GM06990 (cell line): ENCODE results near the gene AHCY.
"Not testable (repeated sequence)": the region's sequence is repeated elsewhere in the genome, so short reads cannot be mapped to it uniquely, and the experiment has no call there.

ENCODE experiments used
- DNase-seq: peaks from one replicate; pipeline ENCODE4 v3.0.0-alpha.2; 2011; ENCODE audit not compliant: insufficient read length; ENCODE audit errors: extremely low read depth
- H3K27me3 ChIP-seq: replicated peaks from 2 replicates; pipeline ENCODE4 v1.6.0; 2011; ENCODE audit warnings: low read length; ENCODE audit not compliant: control insufficient read depth, insufficient read depth
- H3K36me3 ChIP-seq: 2 replicates; pipeline ENCODE4 v1.5.1; 2011; ENCODE audit warnings: low read length; ENCODE audit not compliant: control insufficient read depth, insufficient read depth
- H3K4me3 ChIP-seq: replicated peaks from 2 replicates; pipeline ENCODE4 v1.5.1; 2011; ENCODE audit warnings: low read depth, mild to moderate bottlenecking, control low read depth, low read length
- CTCF ChIP-seq: IDR thresholded peaks from 2 replicates; pipeline ENCODE4 v1.5.1; 2011; ENCODE audit warnings: low read length, control low read depth, mild to moderate bottlenecking, inconsistent platforms; ENCODE audit not compliant: insufficient read depth, poor library complexity, severe bottlenecking

AHCY gene

GRCh38 chr20:34251619-34252018 lies 51.5 kb downstream of the AHCY start:
- H3K36me3 ChIP-seq, result no peaks in the 10 kb centered on the region
- TF ChIP-seq CTCF, result no peak
- no peak overlapping the region for H3K4me3 ChIP-seq
- DNase-seq, result no peak
- no peaks in the 10 kb centered on the region for H3K27me3 ChIP-seq

DNA sequence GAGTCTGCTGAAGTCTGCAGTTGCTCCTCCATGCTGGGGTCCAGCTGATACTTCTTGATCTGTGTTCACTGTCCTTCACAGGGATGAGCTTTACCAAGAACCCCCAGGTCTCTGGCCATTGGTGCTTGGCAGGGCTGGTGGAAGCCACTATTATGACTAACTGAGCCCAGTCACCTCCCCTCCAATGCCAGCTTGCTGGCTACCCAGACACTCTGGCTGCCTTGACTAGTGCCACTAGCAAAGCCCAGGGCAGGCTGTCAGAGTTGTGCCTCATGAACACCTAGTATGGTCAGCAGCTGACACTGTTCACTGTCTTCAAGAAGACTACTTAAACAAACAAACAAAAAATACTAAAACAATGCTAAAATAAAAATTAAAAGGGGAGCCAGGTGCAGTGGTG lies 53.1 kb downstream of the AHCY start:
- H3K36me3 ChIP-seq, result no peaks in the 10 kb centered on the region
- no peak overlapping the region for H3K4me3 ChIP-seq
- TF ChIP-seq CTCF, result no peak
- DNase-seq, result no peak
- H3K27me3 ChIP-seq, result no peaks in the 10 kb centered on the region

DNA sequence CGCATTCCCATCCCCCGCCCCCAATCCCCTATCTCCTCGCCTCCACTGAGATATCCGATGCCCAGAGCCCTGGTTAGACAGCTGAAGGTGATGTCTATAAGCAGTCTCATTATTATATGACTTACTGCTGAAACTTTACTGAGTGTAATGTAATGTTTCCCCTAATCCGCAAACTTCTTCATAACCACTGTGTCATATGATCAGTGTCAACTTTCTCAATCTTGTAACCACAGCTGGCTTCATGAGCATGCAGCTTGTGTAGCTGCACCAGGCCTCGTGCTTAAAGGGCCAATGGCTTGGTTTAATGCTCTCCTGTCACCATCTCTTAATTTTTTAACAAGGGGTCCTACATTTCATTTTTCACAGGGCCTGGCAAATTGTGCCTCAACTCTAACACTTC lies 53.9 kb downstream of the AHCY start:
- H3K4me3 ChIP-seq, result no peak overlapping the region
- DNase-seq, result peak; percentile 9
- no peaks in the 10 kb centered on the region for H3K36me3 ChIP-seq
- no peaks in the 10 kb centered on the region for H3K27me3 ChIP-seq
- TF ChIP-seq CTCF, result no peak

DNA sequence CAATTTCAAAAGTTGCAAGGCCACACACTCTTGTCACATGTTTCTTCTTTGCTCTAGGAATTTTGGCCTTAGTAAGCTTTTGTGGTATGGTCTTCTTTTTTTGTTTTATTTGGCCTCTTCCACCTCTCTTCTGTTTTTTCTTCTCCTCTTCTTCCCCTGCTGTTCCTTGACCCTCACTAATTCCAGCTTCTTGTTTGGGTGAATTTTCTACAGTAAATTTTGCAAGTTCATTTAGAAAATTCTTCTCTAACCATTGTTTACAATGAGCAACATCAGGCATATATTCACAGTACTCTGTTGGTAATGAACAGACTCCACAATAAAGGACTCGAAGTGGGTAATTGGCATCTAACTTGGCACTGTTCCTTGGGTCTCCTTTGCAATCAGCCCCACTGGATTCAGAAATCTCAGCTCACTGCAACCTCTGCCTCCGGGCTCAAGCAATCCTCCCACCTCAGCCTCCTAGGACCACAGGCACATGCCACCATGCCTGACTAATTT lies 57.0 kb downstream of the AHCY start:
- no peak overlapping the region for H3K4me3 ChIP-seq
- TF ChIP-seq CTCF, result no peak
- DNase-seq, result no peak
- H3K36me3 ChIP-seq, result no peaks in the 10 kb centered on the region
- no peaks in the 10 kb centered on the region for H3K27me3 ChIP-seq

DNA sequence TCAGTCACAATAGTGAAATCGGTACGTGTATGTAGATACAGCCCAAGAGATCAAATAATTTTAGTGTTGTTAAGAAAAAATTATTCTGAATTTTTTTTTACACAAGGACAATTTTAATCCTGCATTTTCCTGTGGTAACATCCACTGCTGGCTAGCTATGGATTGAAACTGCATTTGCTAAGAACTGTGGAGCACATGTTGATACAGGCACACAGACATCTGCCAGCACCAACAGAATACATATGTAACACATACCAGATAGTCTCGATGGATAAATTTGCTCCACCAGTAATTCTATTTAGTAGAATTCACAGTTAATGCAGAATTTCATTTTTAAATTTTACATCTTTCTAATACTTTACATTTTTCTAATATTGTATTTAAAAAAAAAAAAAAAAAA lies 59.8 kb downstream of the AHCY start:
- DNase-seq, result no peak
- no peaks in the 10 kb centered on the region; the same call in 1 of the 2 replicates for H3K27me3 ChIP-seq
- no peaks in the 10 kb centered on the region for H3K36me3 ChIP-seq
- H3K4me3 ChIP-seq, result no peak overlapping the region
- no peak for TF ChIP-seq CTCF

DNA sequence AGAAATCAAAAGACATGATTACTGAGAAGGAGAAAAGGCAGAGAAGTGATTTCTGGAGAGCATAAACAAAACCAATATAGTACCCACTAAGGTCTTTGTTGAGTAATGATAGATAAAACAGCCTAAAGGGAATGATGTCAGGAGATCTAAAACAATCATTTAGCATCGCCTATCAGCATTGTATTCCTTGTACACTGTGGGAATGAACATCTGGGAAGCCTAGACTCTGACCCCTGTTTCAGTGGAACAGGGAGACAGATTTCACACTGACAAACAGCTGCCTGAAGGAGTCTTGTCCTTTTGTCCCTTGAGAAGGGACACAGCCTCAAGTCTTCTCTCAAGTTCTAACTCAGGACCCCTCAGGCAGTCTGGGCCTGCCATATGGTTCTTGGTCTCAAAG lies 60.3 kb downstream of the AHCY start:
- no peaks in the 10 kb centered on the region; the same call in 1 of the 2 replicates for H3K27me3 ChIP-seq
- TF ChIP-seq CTCF, result no peak
- no peak overlapping the region for H3K4me3 ChIP-seq
- no peaks in the 10 kb centered on the region for H3K36me3 ChIP-seq
- no peak for DNase-seq

DNA sequence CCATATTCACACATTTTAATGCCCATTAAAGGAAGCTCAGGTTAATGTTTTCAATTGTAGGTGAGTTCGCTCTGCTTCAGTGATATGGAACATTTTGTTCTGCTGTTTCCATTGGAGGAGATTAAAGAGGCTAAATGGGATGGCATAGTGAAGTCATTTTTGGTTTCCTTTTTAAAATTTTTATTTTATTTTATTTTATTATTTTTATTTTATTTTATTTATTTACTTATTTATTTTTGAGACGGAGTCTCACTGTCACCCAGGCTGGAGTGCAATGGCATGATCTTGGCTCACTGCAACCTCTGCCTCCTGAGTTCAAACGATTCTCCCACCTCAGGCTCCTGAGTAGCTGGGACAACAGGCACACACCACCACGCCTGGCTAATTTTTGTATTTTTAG lies 61.1 kb downstream of the AHCY start:
- not testable (repeated sequence) for H3K4me3 ChIP-seq, DNase-seq, H3K27me3 ChIP-seq, H3K36me3 ChIP-seq
